Motor neuron (in vitro differentiated cells): Measurements from ENCODE around the gene SLC37A2. TPM values are rescaled to one million over a fixed set of nuclear protein-coding genes. Genes with fewer than 3 reads are reported as not detected.
A peak's percentile ranks its signal among the peaks of the same experiment; 100 is the strongest.
"Not testable (repeated sequence)": the region's sequence is repeated elsewhere in the genome, so short reads cannot be mapped to it uniquely, and the experiment has no call there.

Source experiments
- ATAC-seq, 8 experiments: fragments of 200-7000 bp; cut with Tn5 transposase; replicated peaks in 6 of 8; 2 replicates each; pipeline ENCODE4 v1.8.0; 2021; ENCODE audit warnings: mild to moderate bottlenecking in 8 of 8, moderate library complexity in 8 of 8
- H3K27ac ChIP-seq, 2 donors: fragments of 250-450 bp; sonication (Bioruptor Pico); 2 replicates each; pipeline ENCODE4 v1.9.0; 2021; ENCODE audit warnings: antibody characterized with exemption in 2 of 2, mild to moderate bottlenecking in 2 of 2, moderate library complexity in 1 of 2
- H3K4me1 ChIP-seq, 2 donors: fragments of 250-450 bp; sonication (Bioruptor Pico); replicated peaks in 1 of 2; 2 replicates each; pipeline ENCODE4 v1.6.1; 2021; ENCODE audit warnings: antibody characterized with exemption in 2 of 2, mild to moderate bottlenecking in 2 of 2, moderate library complexity in 1 of 2
- H3K4me3 ChIP-seq, 5 donors: fragments of 250-450 bp; sonication (Bioruptor Pico); 2 replicates each; pipeline ENCODE4 v1.9.0; 2021; ENCODE audit warnings: antibody characterized with exemption in 5 of 5, mild to moderate bottlenecking in 5 of 5, moderate library complexity in 4 of 5
- WGBS, 10 experiments: fragments of 450-650 bp; shearing (Covaris generic); methylation state at CpG; one replicate each; pipeline ENCODE4 v1.0.0; 2022; 5-methylcytosine and 5-hydroxymethylcytosine counted together
- in situ Hi-C, 9 experiments: fragments of 400-800 bp; cut with MboI; loops; one replicate each; pipeline ENCODE4 v1.15.0; 2021; ENCODE audit warnings: low sequenced_read_pairs in 9 of 9, low pct_unique_long_range_greater_than_20kb in 2 of 9; ENCODE audit not compliant: unreplicated experiment in 9 of 9
- total RNA-seq, 8 experiments: library from RNA; unstranded; fragments of 300-600 nt; gene quantifications; 2 replicates each; pipeline versions ENCODE4 v1.2.3 to v1.2.4, GENCODE V29; 2022

SLC37A2 gene
- total RNA-seq, 8 experiments from 2014 or later, result 0.46 to 3.2 (median 0.75) TPM

GRCh38 chr11:125089481-125089880, 26.4 kb downstream of the SLC37A2 start:
- ATAC-seq, H3K4me3 ChIP-seq, H3K27ac ChIP-seq: not testable (repeated sequence)
- WGBS, 10 experiments, result 80% methylated on average over 1 of the region's 31 CpGs; no CpG with 5 or more reads in 9 of the 10 experiments
- in situ Hi-C loops, result loop anchor here in 1 of 9 experiments (25.0 kb wide), 1 partner anchor 248 kb away; no protein-coding TSS in a partner anchor
- peaks cover 12 to 15% of the 10 kb centered on the region in 2 donors for H3K4me1 ChIP-seq

- in situ Hi-C loops, result loop anchor here in 3 of 9 experiments (10.0 to 25.0 kb wide), 3 partner anchors 247 to 265 kb away; no protein-coding TSS in a partner anchor
- H3K27ac ChIP-seq, H3K4me3 ChIP-seq, ATAC-seq: not testable (repeated sequence)
- 60 to 88% (median 88%) methylated on average over 1 to 6 of the region's 10 CpGs; no CpG with 5 or more reads in 7 of the 10 experiments for WGBS, 10 experiments
- H3K4me1 ChIP-seq, result peaks cover 12 to 15% of the 10 kb centered on the region in 2 donors
Observed at GRCh38 chr11:125090151-125090550, 27.0 kb downstream of the SLC37A2 start.

- Histone ChIP-seq H3K4me1 (peaks cover 12 to 15% of the 10 kb centered on the region in 2 donors), H3K4me3 (no peak overlapping the region), H3K27ac (no peak overlapping the region)
- ATAC-seq, result peak in 6 of 8 experiments; percentile 16 to 47 (median 44)
- in situ Hi-C loops, result loop anchor here in 3 of 9 experiments (10.0 to 25.0 kb wide), 3 partner anchors 246 to 264 kb away; no protein-coding TSS in a partner anchor
- 40 to 100% (median 80%) methylated on average over 1 to 2 of the region's 6 CpGs; no CpG with 5 or more reads in 5 of the 10 experiments for WGBS, 10 experiments
Observed at GRCh38 chr11:125090816-125091215, 27.7 kb downstream of the SLC37A2 start.

- WGBS, 10 experiments, result 40 to 100% (median 53%) methylated on average over 1 to 4 of the region's 5 CpGs; no CpG with 5 or more reads in 2 of the 10 experiments
Observed at GRCh38 chr11:125091247-125091876, 28.3 kb downstream of the SLC37A2 start.

GRCh38 chr11:125091877-125092664, 29.0 kb downstream of the SLC37A2 start:
- in situ Hi-C loops, result loop anchor here in 3 of 9 experiments (10.0 to 25.0 kb wide), 3 partner anchors 245 to 263 kb away; no protein-coding TSS in a partner anchor
- H3K4me1 ChIP-seq, result peaks cover 12 to 15% of the 10 kb centered on the region in 2 donors
- no peak overlapping the region for H3K27ac ChIP-seq
- H3K4me3 ChIP-seq, result no peak overlapping the region
- WGBS, 10 experiments, result 0 to 80% (median 65%) methylated on average over 1 to 4 of the region's 6 CpGs; no CpG with 5 or more reads in 4 of the 10 experiments
- peak in 4 of 8 experiments; percentile 4 to 22 (median 12) for ATAC-seq

More at GRCh38 chr11:125091247-125091876, 28.3 kb downstream of the SLC37A2 start:
- Histone ChIP-seq H3K4me3 (no peak overlapping the region), H3K27ac (no peak overlapping the region), H3K4me1 (peaks cover 12 to 15% of the 10 kb centered on the region in 2 donors)
- in situ Hi-C loops, result loop anchor here in 3 of 9 experiments (10.0 to 25.0 kb wide), 3 partner anchors 246 to 263 kb away; no protein-coding TSS in a partner anchor
- peak; percentile 93 to 97 (median 94) for ATAC-seq

GRCh38 chr11:125092669-125093068, 29.6 kb downstream of the SLC37A2 start:
- H3K4me1 ChIP-seq, result peaks cover 12 to 15% of the 10 kb centered on the region in 2 donors
- 85 to 100% (median 98%) methylated on average over 1 to 6 of the region's 6 CpGs; no CpG with 5 or more reads in 5 of the 10 experiments for WGBS, 10 experiments
- no peak overlapping the region for H3K4me3 ChIP-seq
- ATAC-seq, result no peak
- H3K27ac ChIP-seq, result no peak overlapping the region
- in situ Hi-C loops, result loop anchor here in 3 of 9 experiments (10.0 to 25.0 kb wide), 3 partner anchors 245 to 262 kb away; no protein-coding TSS in a partner anchor

- WGBS, 10 experiments, result 37 to 100% (median 71%) methylated on average over 1 to 4 of the region's 4 CpGs; no CpG with 5 or more reads in 3 of the 10 experiments
- H3K27ac ChIP-seq, result no peak overlapping the region
- in situ Hi-C loops, result loop anchor here in 3 of 9 experiments (10.0 to 25.0 kb wide), 3 partner anchors 244 to 261 kb away; no protein-coding TSS in a partner anchor
- peaks cover 12 to 15% of the 10 kb centered on the region in 2 donors for H3K4me1 ChIP-seq
- ATAC-seq, result no peak
- H3K4me3 ChIP-seq, result no peak overlapping the region
Observed at GRCh38 chr11:125093502-125093901, 30.4 kb downstream of the SLC37A2 start.

- no peak overlapping the region for H3K27ac ChIP-seq
- in situ Hi-C loops, result loop anchor here in 3 of 9 experiments (10.0 to 25.0 kb wide), 3 partner anchors 243 to 260 kb away; no protein-coding TSS in a partner anchor
- H3K4me1 ChIP-seq, result peaks cover 12 to 15% of the 10 kb centered on the region in 2 donors
- H3K4me3 ChIP-seq, result no peak overlapping the region
- 33 to 100% (median 67%) methylated on average over 1 to 2 of the region's 2 CpGs; no CpG with 5 or more reads in 5 of the 10 experiments for WGBS, 10 experiments
- peak in 1 of 8 experiments; percentile 30 for ATAC-seq
Observed at GRCh38 chr11:125094731-125095130, 31.6 kb downstream of the SLC37A2 start.

GRCh38 chr11:125100136-125100535, 37.0 kb downstream of the SLC37A2 start:
- Histone ChIP-seq H3K4me3 (no peak overlapping the region), H3K27ac (no peak overlapping the region), H3K4me1 (no peaks in the 10 kb centered on the region)
- WGBS, 10 experiments, result 79 to 100% (median 93%) methylated on average over 1 to 2 of the region's 2 CpGs; no CpG with 5 or more reads in 3 of the 10 experiments
- no peak for ATAC-seq
- in situ Hi-C loops, result no loop called here

- ATAC-seq, result no peak
- H3K27ac ChIP-seq, result no peak overlapping the region
- in situ Hi-C loops, result no loop called here
- 17 to 100% (median 80%) methylated on average over 1 to 3 of the region's 3 CpGs; no CpG with 5 or more reads in 2 of the 10 experiments for WGBS, 10 experiments
- no peak overlapping the region for H3K4me3 ChIP-seq
- no peaks in the 10 kb centered on the region for H3K4me1 ChIP-seq
Observed at GRCh38 chr11:125101596-125101995, 38.5 kb downstream of the SLC37A2 start.

- Histone ChIP-seq H3K27ac (no peak overlapping the region), H3K4me3 (no peak overlapping the region), H3K4me1 (no peaks in the 10 kb centered on the region)
- 95 to 100% (median 96%) methylated on average over 1 to 19 of the region's 19 CpGs; no CpG with 5 or more reads in 5 of the 10 experiments for WGBS, 10 experiments
- ATAC-seq, result no peak
- in situ Hi-C loops, result no loop called here
Observed at GRCh38 chr11:125102025-125102424, 38.9 kb downstream of the SLC37A2 start.

GRCh38 chr11:125102510-125102909, 39.4 kb downstream of the SLC37A2 start:
- Histone ChIP-seq H3K27ac (no peak overlapping the region), H3K4me1 (no peaks in the 10 kb centered on the region), H3K4me3 (no peak overlapping the region)
- no peak for ATAC-seq
- in situ Hi-C loops, result no loop called here
- WGBS, 10 experiments, result 80 to 100% (median 95%) methylated on average over 1 to 7 of the region's 7 CpGs
